Measurements from ENCODE around the gene CTSE. TPM values are rescaled to one million over a fixed set of nuclear protein-coding genes. Genes with fewer than 3 reads are reported as not detected.
"Not testable (repeated sequence)": the region's sequence is repeated elsewhere in the genome, so short reads cannot be mapped to it uniquely, and the experiment has no call there.

Gene CTSE
- total RNA-seq, 2 experiments from 2014 or later, result not detected

- H3K4me1 Mint-ChIP-seq (ENCODE audit: low read depth), result peaks cover 29% of the 10 kb centered on the region
- H3K36me3 Mint-ChIP-seq (ENCODE audit: low read depth); H3K36me3 ChIP-seq (ENCODE audit: insufficient read depth, low read length); H3K27me3 ChIP-seq (ENCODE audit: control insufficient read depth in 1 of 2, insufficient read depth in 2 of 2, low read length in 2 of 2); H3K4me3 Mint-ChIP-seq; H3K4me3 ChIP-seq (ENCODE audit: low read length); H3K27ac ChIP-seq (ENCODE audit: low read depth in 1 of 2, low read length in 2 of 2); POLR2A ChIA-PET; intact Hi-C loops (cut with DNase I, micrococcal nuclease); H3K9me3 ChIP-seq (ENCODE audit: control insufficient read depth in 1 of 2, insufficient read depth in 1 of 2, low read length in 2 of 2); H3K27ac Mint-ChIP-seq; DNase-seq; ATAC-seq (ENCODE audit: poor library complexity); H3K27me3 Mint-ChIP-seq; H3K9me3 Mint-ChIP-seq; CTCF ChIA-PET: not testable (repeated sequence)
- H3K4me1 ChIP-seq (ENCODE audit: insufficient read depth, low read length), result peaks cover 19% of the 10 kb centered on the region
Observed at GRCh38 chr1:206052231-206052865, 28.7 kb upstream of the CTSE start.

GRCh38 chr1:206050655-206051235, 27.1 kb upstream of the CTSE start:
- H3K27ac ChIP-seq (ENCODE audit: low read depth in 1 of 2, low read length in 2 of 2), result peak overlapping the region; percentile 3 to 33
- no peak overlapping the region for H3K4me3 Mint-ChIP-seq
- ATAC-seq (ENCODE audit: poor library complexity), result peak; percentile 88
- peak overlapping the region; percentile 52 for H3K27ac Mint-ChIP-seq
- ChIA-PET POLR2A (interaction anchor here (0.6 kb wide), 1 partner anchor 495 kb away, joined by 3 read pairs; no protein-coding TSS in a partner anchor), CTCF (no interaction called here)
- peak in 10 of 14 experiments; percentile 1 to 81 (median 24) for DNase-seq
- H3K27me3 Mint-ChIP-seq, result no peaks in the 10 kb centered on the region
- no peak overlapping the region for H3K4me3 ChIP-seq (ENCODE audit: low read length)
- no peaks in the 10 kb centered on the region for H3K27me3 ChIP-seq (ENCODE audit: control insufficient read depth in 1 of 2, insufficient read depth in 2 of 2, low read length in 2 of 2)
- H3K9me3 ChIP-seq (ENCODE audit: control insufficient read depth in 1 of 2, insufficient read depth in 1 of 2, low read length in 2 of 2), result peaks cover 0 to 3% of the 10 kb centered on the region in 2 experiments
- intact Hi-C loops (cut with DNase I, micrococcal nuclease), result no loop called here
- H3K9me3 Mint-ChIP-seq, result no peaks in the 10 kb centered on the region
- no peaks in the 10 kb centered on the region for H3K36me3 Mint-ChIP-seq (ENCODE audit: low read depth)
- H3K4me1 Mint-ChIP-seq (ENCODE audit: low read depth), result peaks cover 29% of the 10 kb centered on the region
- TF ChIP-seq CTCF (IDR thresholded peaks at IDR 0.05), result no peak
- H3K4me1 ChIP-seq (ENCODE audit: insufficient read depth, low read length), result peaks cover 19% of the 10 kb centered on the region
- no peaks in the 10 kb centered on the region for H3K36me3 ChIP-seq (ENCODE audit: insufficient read depth, low read length)

- Histone ChIP-seq H3K36me3 (ENCODE audit: insufficient read depth, low read length) (no peaks in the 10 kb centered on the region), H3K27me3 (ENCODE audit: control insufficient read depth in 1 of 2, insufficient read depth in 2 of 2, low read length in 2 of 2) (no peaks in the 10 kb centered on the region), H3K4me1 (ENCODE audit: insufficient read depth, low read length) (peaks cover 19% of the 10 kb centered on the region), H3K4me3 (ENCODE audit: low read length) (no peak overlapping the region), H3K9me3 (ENCODE audit: control insufficient read depth in 1 of 2, insufficient read depth in 1 of 2, low read length in 2 of 2) (peaks cover 0 to 3% of the 10 kb centered on the region in 2 experiments), H3K27ac (ENCODE audit: low read depth in 1 of 2, low read length in 2 of 2) (no peak overlapping the region)
- H3K27ac Mint-ChIP-seq, result no peak overlapping the region
- ChIA-PET CTCF (no interaction called here), POLR2A (interaction anchor here (0.6 kb wide), 1 partner anchor 495 kb away, joined by 3 read pairs; no protein-coding TSS in a partner anchor)
- no peaks in the 10 kb centered on the region for H3K9me3 Mint-ChIP-seq
- intact Hi-C loops (cut with DNase I, micrococcal nuclease), result no loop called here
- H3K27me3 Mint-ChIP-seq, result no peaks in the 10 kb centered on the region
- no peak for ATAC-seq (ENCODE audit: poor library complexity)
- H3K4me3 Mint-ChIP-seq, result no peak overlapping the region
- no peak for DNase-seq
- TF ChIP-seq CTCF (IDR thresholded peaks at IDR 0.05), result no peak
- no peaks in the 10 kb centered on the region for H3K36me3 Mint-ChIP-seq (ENCODE audit: low read depth)
- H3K4me1 Mint-ChIP-seq (ENCODE audit: low read depth), result peaks cover 29% of the 10 kb centered on the region
Observed at GRCh38 chr1:206049919-206050600, 26.4 kb upstream of the CTSE start.
